ENCODE data around the gene TARBP2.

DNA sequence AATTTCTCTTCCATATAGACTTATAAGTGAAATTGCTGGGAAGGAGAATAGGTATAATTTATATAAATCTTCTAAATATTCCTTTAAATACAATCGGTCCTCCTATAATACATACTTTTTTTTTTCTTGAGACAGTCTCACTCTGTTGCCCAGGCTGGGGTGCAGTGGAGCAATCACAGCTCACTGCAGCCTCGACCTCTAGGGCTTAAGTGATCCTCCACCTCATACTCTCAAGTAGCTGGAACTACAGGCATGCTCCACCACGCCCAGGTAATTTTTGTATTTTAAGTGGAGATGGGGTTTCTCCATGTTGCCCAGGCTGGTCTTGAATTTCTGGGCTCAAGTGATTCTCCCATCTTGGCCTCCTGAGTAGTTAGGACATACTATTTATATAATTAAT, 35.9 kb downstream of the TARBP2 start:
- TF ChIP-seq ZNF70 (CRISPR knock-in tag; IDR thresholded peaks at IDR 0.05): no peak
- TF ChIP-seq RARB (CRISPR knock-in tag; IDR thresholded peaks at IDR 0.05): no peak
- no peak for TF ChIP-seq ZC3H10 (CRISPR knock-in tag; IDR thresholded peaks at IDR 0.05)
- TF ChIP-seq PATZ1 (CRISPR knock-in tag; IDR thresholded peaks at IDR 0.05; ENCODE audit: borderline replicate concordance): no peak
- TF ChIP-seq, protein P1, sequence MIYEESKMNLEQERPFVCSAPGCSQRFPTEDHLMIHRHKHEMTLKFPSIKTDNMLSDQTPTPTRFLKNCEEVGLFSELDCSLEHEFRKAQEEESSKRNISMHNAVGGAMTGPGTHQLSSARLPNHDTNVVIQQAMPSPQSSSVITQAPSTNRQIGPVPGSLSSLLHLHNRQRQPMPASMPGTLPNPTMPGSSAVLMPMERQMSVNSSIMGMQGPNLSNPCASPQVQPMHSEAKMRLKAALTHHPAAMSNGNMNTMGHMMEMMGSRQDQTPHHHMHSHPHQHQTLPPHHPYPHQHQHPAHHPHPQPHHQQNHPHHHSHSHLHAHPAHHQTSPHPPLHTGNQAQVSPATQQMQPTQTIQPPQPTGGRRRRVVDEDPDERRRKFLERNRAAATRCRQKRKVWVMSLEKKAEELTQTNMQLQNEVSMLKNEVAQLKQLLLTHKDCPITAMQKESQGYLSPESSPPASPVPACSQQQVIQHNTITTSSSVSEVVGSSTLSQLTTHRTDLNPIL (CRISPR knock-in tag; IDR thresholded peaks at IDR 0.05; ENCODE audit: low read depth): no peak
- no peak for TF ChIP-seq SNAI2 (CRISPR knock-in tag; IDR thresholded peaks at IDR 0.05)
- TF ChIP-seq CSDC2 (CRISPR knock-in tag; IDR thresholded peaks at IDR 0.05): no peak
- TF ChIP-seq PPARA (CRISPR knock-in tag; IDR thresholded peaks at IDR 0.05; ENCODE audit: borderline replicate concordance): no peak

Data from SK-N-SH treated with all-trans-retinoic acid at 6 μM for 48 hours (cell line).